GM18526 (cell line): Measurements from ENCODE around the gene BMI1.

Experiments
- POLR2A ChIP-seq: IDR thresholded peaks from 3 replicates; pipeline ENCODE4 v1.6.1; 2011; ENCODE audit not compliant: insufficient read length; ENCODE audit errors: extremely low read depth

The BMI1 gene

DNA sequence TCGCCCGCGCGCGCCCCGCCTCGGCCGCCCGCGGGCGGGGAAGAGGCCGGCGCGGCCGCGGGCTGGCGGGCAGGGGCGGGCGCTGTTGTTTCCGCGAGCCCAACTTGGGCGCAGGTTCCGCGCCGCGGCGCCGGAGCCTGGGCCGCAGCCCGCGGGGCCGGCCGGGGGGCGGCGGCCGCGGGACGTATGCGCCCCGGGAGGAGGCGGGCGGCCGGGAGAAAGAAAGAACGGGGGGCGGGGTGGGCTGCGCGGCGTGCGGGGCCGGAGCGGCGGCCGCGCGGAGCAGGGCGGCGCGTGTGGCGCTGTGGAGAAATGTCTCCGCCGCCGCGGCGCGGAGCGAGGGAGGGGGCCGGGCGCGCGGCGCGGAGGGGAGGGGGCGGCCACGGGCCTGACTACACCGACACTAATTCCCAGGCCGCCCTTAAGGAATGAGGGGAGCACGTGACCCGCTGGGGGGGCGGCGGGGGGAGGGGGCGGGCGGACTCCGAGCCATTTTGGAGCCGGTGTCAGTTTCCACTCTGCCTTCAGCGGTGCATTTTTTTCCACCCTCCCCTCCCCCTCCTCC lies at the start of gene BMI1:
BMI1 (plus strand) TSS at position 509 of the 565 bp plus-strand sequence. CDS start 5,351 bp downstream, outside the sequence.
- peak; percentile 7 for TF ChIP-seq POLR2A

DNA sequence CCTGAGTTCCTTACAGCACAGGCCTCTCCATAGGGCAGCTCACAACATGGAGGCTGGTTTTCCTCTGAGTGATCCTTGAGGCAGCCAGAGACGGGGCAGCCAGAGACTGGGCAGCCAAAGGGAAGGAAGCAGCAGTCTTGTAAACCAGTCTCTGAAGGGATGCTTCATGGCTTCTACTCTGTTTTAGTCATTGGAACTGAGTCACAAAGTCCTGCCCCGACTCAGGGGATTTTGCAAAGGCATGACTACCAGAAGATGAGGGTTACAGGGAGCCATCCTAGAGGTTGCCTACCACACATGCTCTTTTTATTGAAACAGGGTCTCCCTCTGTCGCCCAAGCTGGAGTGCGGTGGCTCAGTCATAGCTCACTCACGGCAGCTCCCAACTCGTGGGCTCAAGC lies 49.1 kb upstream of the BMI1 start:
- TF ChIP-seq POLR2A: no peak

DNA sequence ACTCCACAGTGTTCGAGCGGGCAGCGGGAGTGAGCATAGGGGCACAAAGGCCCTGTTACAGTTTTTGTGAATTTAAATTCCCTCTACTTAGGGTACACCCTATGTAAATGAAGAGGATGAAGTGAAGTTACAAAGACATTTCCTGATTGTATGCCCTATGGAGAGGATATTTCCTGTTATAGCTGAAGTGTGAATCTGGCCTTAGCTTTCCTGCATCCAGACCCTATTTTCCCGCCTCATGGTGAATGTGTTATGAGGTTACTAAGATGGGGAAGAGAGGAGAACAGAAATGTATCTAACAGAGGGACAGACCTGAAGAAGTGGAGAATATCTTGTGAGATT lies 42.5 kb upstream of the BMI1 start:
- TF ChIP-seq POLR2A: no peak

DNA sequence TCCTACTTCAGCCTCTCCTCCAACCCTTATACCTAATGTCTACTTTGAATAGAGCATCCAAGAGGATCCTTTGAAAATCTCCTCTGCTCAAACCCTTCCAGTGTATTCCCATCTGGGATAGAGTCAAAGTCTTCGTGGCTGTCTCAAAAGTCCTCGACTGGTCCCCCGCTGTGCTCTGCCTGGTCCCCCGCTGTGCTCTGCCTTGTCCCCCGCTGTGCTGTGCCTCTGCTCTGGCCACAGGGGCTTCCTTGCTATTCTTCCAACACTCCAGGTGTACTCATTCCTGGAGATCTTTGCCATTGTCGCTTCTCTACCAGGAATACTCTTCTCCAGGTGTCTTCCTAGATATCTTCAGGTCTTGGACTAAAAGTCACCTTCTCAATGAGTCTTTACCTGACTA lies 40.8 kb upstream of the BMI1 start:
- no peak for TF ChIP-seq POLR2A

GRCh38 chr10:22285130-22285529 lies 35.8 kb upstream of the BMI1 start:
- no peak for TF ChIP-seq POLR2A

DNA sequence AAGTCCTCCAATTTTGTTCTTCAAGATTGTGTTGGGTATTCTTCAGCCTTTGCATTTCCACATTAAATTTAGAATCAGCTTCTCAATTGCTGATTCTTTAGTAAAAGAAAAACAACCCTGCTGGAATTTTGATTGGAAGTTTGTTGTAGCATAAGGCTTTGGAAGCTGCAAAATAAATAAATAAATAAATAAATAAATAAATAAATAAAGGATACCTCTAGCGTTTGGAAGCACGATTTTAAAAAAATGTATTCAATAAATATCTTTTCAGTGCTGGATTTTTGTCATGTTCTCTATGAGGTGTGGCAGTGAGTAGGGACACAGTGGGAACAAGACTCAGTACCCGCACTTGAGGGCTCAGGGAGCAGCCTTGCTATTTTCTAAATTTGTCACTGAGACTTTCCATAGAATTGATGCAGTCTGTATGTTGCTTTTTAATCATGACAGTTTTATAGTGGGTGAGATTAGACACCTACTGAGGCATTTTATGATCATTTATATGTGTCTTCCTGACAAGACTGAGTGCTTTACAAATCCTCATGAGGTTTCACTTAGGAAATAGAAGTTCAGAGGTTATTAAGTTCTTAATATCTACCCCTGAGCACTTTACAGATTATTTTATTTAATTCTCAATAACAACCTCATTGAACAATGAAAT lies 27.0 kb upstream of the BMI1 start:
- no peak for TF ChIP-seq POLR2A

DNA sequence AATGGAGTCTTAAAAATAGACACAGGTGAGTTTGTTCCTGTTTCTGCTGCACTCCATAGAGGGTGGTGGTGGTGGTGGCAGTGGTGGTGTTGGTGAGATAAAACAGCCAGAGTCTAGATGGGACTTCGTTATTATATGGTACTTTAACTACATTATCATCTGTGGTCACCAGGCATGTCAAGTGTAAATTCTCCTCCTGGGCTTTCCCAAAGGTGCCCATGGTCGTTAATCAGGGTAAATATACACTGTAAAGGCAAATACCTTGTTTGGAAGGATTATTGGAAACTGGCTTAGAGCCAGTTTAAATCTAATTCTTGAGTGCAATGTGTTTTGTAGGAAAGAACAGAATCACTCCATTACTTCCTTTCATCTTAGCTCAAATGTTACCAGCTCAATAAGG lies 26.2 kb upstream of the BMI1 start:
- no peak for TF ChIP-seq POLR2A

GRCh38 chr10:22301193-22301592 lies 19.7 kb upstream of the BMI1 start:
- no peak for TF ChIP-seq POLR2A

DNA sequence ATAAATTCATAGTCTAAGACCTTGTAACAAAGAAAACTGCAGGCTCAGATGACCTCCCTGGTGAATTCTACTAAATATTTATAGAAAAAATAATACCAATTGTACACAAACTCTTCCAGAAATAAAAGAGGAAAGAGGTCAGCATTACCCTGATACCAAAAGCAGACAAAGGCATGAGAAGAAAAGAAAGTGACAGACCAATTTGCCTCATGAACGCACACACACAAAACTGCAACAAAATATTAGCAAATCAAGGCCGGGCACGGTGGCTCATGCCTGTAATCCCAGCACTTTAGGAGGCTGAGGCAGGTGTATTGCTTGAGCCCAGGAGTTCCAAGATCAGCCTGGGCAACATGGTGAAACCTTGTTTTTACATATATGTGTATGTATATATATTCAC lies 17.4 kb upstream of the BMI1 start:
- TF ChIP-seq POLR2A: no peak

- no peak for TF ChIP-seq POLR2A
Observed at GRCh38 chr10:22305721-22306120, 15.2 kb upstream of the BMI1 start.

GRCh38 chr10:22308390-22308789 lies 12.5 kb upstream of the BMI1 start:
- TF ChIP-seq POLR2A: no peak

- no peak for TF ChIP-seq POLR2A
Observed at GRCh38 chr10:22309180-22310000, 11.5 kb upstream of the BMI1 start.

GRCh38 chr10:22310928-22311327 lies 10.0 kb upstream of the BMI1 start:
- no peak for TF ChIP-seq POLR2A

GRCh38 chr10:22314852-22315251 lies 6.0 kb upstream of the BMI1 start:
- no peak for TF ChIP-seq POLR2A

- no peak for TF ChIP-seq POLR2A
Observed at GRCh38 chr10:22315455-22316285, 5.2 kb upstream of the BMI1 start.

GRCh38 chr10:22316286-22317075 lies 4.4 kb upstream of the BMI1 start, which contains the start of gene COMMD3:
TSS of gene COMMD3 (plus strand) at chr10:22316388. CDS start at chr10:22316418, 30 bp downstream.
- peak; percentile 92 for TF ChIP-seq POLR2A
